A549 (cell line): ENCODE measurements around the gene IRF5. TPM values are rescaled to one million over a fixed set of nuclear protein-coding genes. Genes with fewer than 3 reads are reported as not detected.

Experiments
- ATAC-seq, 2 experiments: fragments of 200-7000 bp in 1 of 2; fragments of >200 bp in 1 of 2; cut with Nextera tagmentation in 1 of 2; cut with Tn5 transposase in 1 of 2; 3 replicates each; pipeline versions ENCODE4 v1.8.0 to v1.9.1; 2018 to 2020; ENCODE audit warnings: mild to moderate bottlenecking in 1 of 2, moderate library complexity in 1 of 2
- CTCF ChIA-PET: fragments of 300-600 bp; sonication (Branson Sonifier 250); formaldehyde crosslinking; extraction: SDS; loops from one replicate; lab custom pipeline; 2021; ENCODE audit warnings: antibody characterized with exemption, inconsistent platforms; lab: Yijun Ruan, JAX
- POLR2A ChIA-PET: fragments of 350-600 bp; formaldehyde crosslinking; extraction: SDS; loops from one replicate; lab custom pipeline; 2021; ENCODE audit warnings: antibody characterized with exemption, inconsistent platforms; lab: Yijun Ruan, JAX
- DNase-seq, 2 experiments: peaks; one replicate each; pipeline versions ENCODE4 v3.0.0 to v3.0.0-alpha.2; 2011 to 2016; ENCODE audit warnings: low read depth in 1 of 2, low spot score in 1 of 2
- FAIRE-seq: peaks from 2 replicates; lab custom pipeline; 2011; peaks lifted over from hg19 to GRCh38; lab: Jason Lieb, UNC
- H3K27ac ChIP-seq, 2 experiments: fragments of >200 bp; sonication (Bioruptor Twin); formaldehyde crosslinking; 3 replicates each; pipeline ENCODE4 v1.5.1; 2016 to 2017
- H3K4me1 ChIP-seq: fragments of >200 bp; sonication (Bioruptor Twin); formaldehyde crosslinking; 3 replicates; pipeline ENCODE4 v1.6.1; 2016
- H3K4me2 ChIP-seq: fragments of >200 bp; sonication (Bioruptor Twin); formaldehyde crosslinking; 3 replicates; pipeline ENCODE4 v1.6.1; 2016
- H3K4me3 ChIP-seq: fragments of >200 bp; sonication (Bioruptor Twin); formaldehyde crosslinking; 3 replicates; pipeline ENCODE4 v1.5.1; 2016
- H3K9me3 ChIP-seq: fragments of >200 bp; sonication (Bioruptor Twin); formaldehyde crosslinking; 3 replicates; pipeline ENCODE4 v1.6.1; 2016
- BHLHE40 ChIP-seq: IDR thresholded peaks from 2 replicates; pipeline ENCODE4 v1.6.1; 2012; ENCODE audit warnings: low read depth, low read length, inconsistent platforms
- CBX2 ChIP-seq: fragments of 200-600 bp; sonication (generic); IDR thresholded peaks from 2 replicates; pipeline ENCODE4 v1.6.1; 2016; ENCODE audit warnings: low read depth, mild to moderate bottlenecking, borderline replicate concordance
- CBX8 ChIP-seq: fragments of 200-600 bp; sonication (generic); IDR thresholded peaks from 2 replicates; pipeline ENCODE4 v1.6.1; 2016
- CHD4 ChIP-seq: fragments of 200-600 bp; sonication (generic); IDR thresholded peaks from 2 replicates; pipeline ENCODE4 v1.6.1; 2016; ENCODE audit warnings: antibody characterized with exemption, mild to moderate bottlenecking, borderline replicate concordance
- EHMT2 ChIP-seq: fragments of 200-600 bp; sonication (generic); IDR thresholded peaks from 2 replicates; pipeline ENCODE4 v1.6.1; 2016; ENCODE audit warnings: antibody characterized with exemption, low read depth, mild to moderate bottlenecking, moderate library complexity
- EP300 ChIP-seq, 2 experiments: fragments of >200 bp; sonication (Bioruptor Twin); formaldehyde crosslinking; IDR thresholded peaks; 2 replicates in 1 of 2; 3 replicates in 1 of 2; pipeline ENCODE4 v1.6.1; 2016 to 2017
- FOSL2 ChIP-seq, 2 experiments: fragments of 450-650 bp in 1 of 2; fragments of >200 bp in 1 of 2; sonication (Bioruptor Twin) in 1 of 2; formaldehyde crosslinking; IDR thresholded peaks; 2 replicates each; pipeline versions ENCODE4 v1.5.0 to v1.6.1; 2016 to 2020; ENCODE audit warnings: mild to moderate bottlenecking in 1 of 2, moderate library complexity in 1 of 2
- GATA3 ChIP-seq: IDR thresholded peaks from 2 replicates; pipeline ENCODE4 v1.6.1; 2012; ENCODE audit warnings: borderline replicate concordance
- HDAC2 ChIP-seq: fragments of 200-600 bp; sonication (generic); IDR thresholded peaks from 2 replicates; pipeline ENCODE4 v1.6.1; 2016
- HES2 ChIP-seq: fragments of >200 bp; sonication (Bioruptor Twin); formaldehyde crosslinking; IDR thresholded peaks from 2 replicates; pipeline ENCODE4 v1.6.1; 2016
- HMGXB4 ChIP-seq: fragments of 250-450 bp; sonication (Bioruptor Pico); IDR thresholded peaks from 2 replicates; pipeline ENCODE4 v1.5.0; 2021; ENCODE audit warnings: mild to moderate bottlenecking, moderate library complexity, borderline replicate concordance
- HOXA7 ChIP-seq: fragments of 250-450 bp; sonication (Bioruptor Pico); IDR thresholded peaks from 2 replicates; pipeline ENCODE4 v1.5.0; 2020; ENCODE audit warnings: mild to moderate bottlenecking, moderate library complexity
- HOXB13 ChIP-seq: fragments of 250-450 bp; sonication (Bioruptor Pico); IDR thresholded peaks from 2 replicates; pipeline ENCODE4 v1.5.0; 2020; ENCODE audit warnings: low read depth, mild to moderate bottlenecking, moderate library complexity
- MAX ChIP-seq: IDR thresholded peaks from 2 replicates; pipeline ENCODE4 v1.6.1; 2012
- MYC ChIP-seq: IDR thresholded peaks from 2 replicates; pipeline ENCODE4 v1.6.1; 2012; ENCODE audit warnings: mild to moderate bottlenecking, inconsistent platforms, low read length, improper control_type of control experiment, borderline replicate concordance
- PHF8 ChIP-seq: fragments of 200-600 bp; sonication (generic); IDR thresholded peaks from 2 replicates; pipeline ENCODE4 v1.6.1; 2016; ENCODE audit warnings: low read depth, mild to moderate bottlenecking, antibody characterized with exemption, moderate library complexity, borderline replicate concordance
- POLR2A ChIP-seq: IDR thresholded peaks from 2 replicates; pipeline ENCODE4 v1.6.1; 2012; ENCODE audit warnings: mild to moderate bottlenecking, low read length
- RAD21 ChIP-seq, 2 experiments: fragments of >200 bp in 1 of 2; sonication (Bioruptor Twin) in 1 of 2; formaldehyde crosslinking in 1 of 2; IDR thresholded peaks in 1 of 2; conservative IDR thresholded peaks in 1 of 2; 2 replicates in 1 of 2; 3 replicates in 1 of 2; pipeline ENCODE4 v1.6.1; 2012 to 2018; ENCODE audit warnings: inconsistent platforms in 1 of 2
- RARB ChIP-seq: fragments of 250-450 bp; sonication (Bioruptor Pico); IDR thresholded peaks from 2 replicates; pipeline ENCODE4 v1.8.0; 2021; ENCODE audit warnings: mild to moderate bottlenecking, moderate library complexity
- RFX5 ChIP-seq: fragments of 450-650 bp; IDR thresholded peaks from 2 replicates; pipeline ENCODE4 v1.7.1; 2014; ENCODE audit warnings: antibody characterized with exemption, mild to moderate bottlenecking, moderate library complexity
- ZFP36 ChIP-seq: fragments of 450-650 bp; IDR thresholded peaks from 2 replicates; pipeline ENCODE4 v1.6.1; 2014; ENCODE audit warnings: borderline replicate concordance; ENCODE audit not compliant: partially characterized antibody
- ZSCAN20 ChIP-seq: fragments of 250-450 bp; sonication (Bioruptor Pico); IDR thresholded peaks from 2 replicates; pipeline ENCODE4 v1.8.0; 2022; ENCODE audit warnings: mild to moderate bottlenecking, moderate library complexity
- WGBS: methylation state at CpG from one replicate; pipeline ENCODE4 v1.1.6; 2017; ENCODE audit errors: missing lambda C conversion rate; 5-methylcytosine and 5-hydroxymethylcytosine counted together
- polyA plus RNA-seq, 4 experiments: library from polyadenylated mRNA; depleted of rRNA in 3 of 4; stranded (reverse); fragments of >200 nt; fragmentation: RNase III in 1 of 4; extraction: RNeasy Plus Mini Kit Qiagen cat#74134 plus additional on column Dnase treatment in 1 of 4; gene quantifications; 2 replicates in 3 of 4; 3 replicates in 1 of 4; pipeline ENCODE4 v1.2.3, GENCODE V29; 2011 to 2017

The IRF5 gene
- polyA plus RNA-seq, 2 of the 4 experiments (the other 2 are of a cell fraction): 5.5 to 8.7 TPM

GRCh38 chr7:128939075-128939860, 1.5 kb downstream of the IRF5 start:
- H3K9me3 ChIP-seq: no peaks in the 10 kb centered on the region
- peaks cover 12% of the 10 kb centered on the region for H3K4me1 ChIP-seq
- DNase-seq (no peak), FAIRE-seq (no peak), ATAC-seq (peak in 1 of 2 experiments; percentile 7; a peak in 3 of 6 replicates)
- H3K27ac ChIP-seq: peak overlapping the region in 1 of 2 experiments; percentile 88; a peak in 4 of 6 replicates
- WGBS: 94% methylated on average over 6 of the region's 7 CpGs
- CTCF ChIA-PET: interaction anchor here (0.7 to 0.9 kb wide), 2 partner anchors 10 to 224 kb away, joined by 3 read pairs; no protein-coding TSS in a partner anchor
- POLR2A ChIA-PET: no interaction called here
- peak overlapping the region; percentile 93 for H3K4me2 ChIP-seq
- H3K4me3 ChIP-seq: peak overlapping the region; percentile 80
- TF ChIP-seq GATA3 (no peak), MYC (no peak), ZSCAN20 (CRISPR knock-in tag) (no peak), FOSL2 (IDR thresholded peaks at IDR 0.05) (no peak), FOSL2 (CRISPR knock-in tag; IDR thresholded peaks at IDR 0.05) (no peak), HOXB13 (no peak)
- TF ChIP-seq, all 56 proteins: peak for 0

GRCh38 chr7:128939861-128940410, 2.2 kb downstream of the IRF5 start:
- Histone ChIP-seq H3K27ac (no peak overlapping the region), H3K4me1 (peaks cover 12% of the 10 kb centered on the region), H3K9me3 (no peaks in the 10 kb centered on the region), H3K4me3 (no peak overlapping the region), H3K4me2 (no peak overlapping the region)
- ChIA-PET CTCF (interaction anchor here (0.9 kb wide), 1 partner anchor 10 kb away, joined by 3 read pairs; no protein-coding TSS in a partner anchor), POLR2A (no interaction called here)
- no peak for TF ChIP-seq EP300 (IDR thresholded peaks at IDR 0.05)
- no peak for TF ChIP-seq RFX5
- no peak for TF ChIP-seq HES2
- no peak for TF ChIP-seq RARB
- no peak for TF ChIP-seq HMGXB4
- no peak for TF ChIP-seq RAD21 (conservative IDR thresholded peaks at IDR 0.05 in 1 of 2, IDR thresholded peaks at IDR 0.05 in 1 of 2)
- TF ChIP-seq POLR2A: no peak
- TF ChIP-seq CHD4: no peak
- TF ChIP-seq CBX8: no peak
- no peak for TF ChIP-seq CBX2
- TF ChIP-seq BHLHE40: no peak
- no peak for TF ChIP-seq EHMT2
- no peak for TF ChIP-seq PHF8
- no peak for TF ChIP-seq ZFP36
- no peak for TF ChIP-seq MAX
- no peak for TF ChIP-seq HDAC2
- no peak for TF ChIP-seq HOXA7 (CRISPR knock-in tag)
- WGBS: 88% methylated on average over 18 of the region's 18 CpGs
- no peak for ATAC-seq
- FAIRE-seq: no peak
- no peak for DNase-seq
